ENCODE data around the gene SLC38A9.

DNA sequence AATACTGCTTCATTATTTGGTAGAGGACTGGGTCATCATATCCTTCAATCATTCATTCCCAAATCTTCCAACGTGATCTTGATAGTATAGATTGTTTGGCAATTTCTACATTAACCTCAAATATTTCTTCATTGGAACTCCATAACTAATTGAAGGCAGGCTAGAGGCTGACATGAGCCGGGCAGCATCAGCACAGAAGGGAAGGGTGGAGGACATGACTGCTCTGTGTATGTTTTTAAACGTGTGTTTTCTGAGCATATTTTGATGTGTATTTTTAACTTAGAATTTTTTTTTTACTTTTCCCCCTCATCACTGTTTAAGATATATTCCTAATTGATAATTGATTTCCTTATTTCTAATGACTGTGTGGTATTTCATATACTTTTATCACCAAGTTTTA is 38.4 kb upstream of the SLC38A9 start:
- TF ChIP-seq TAF1 (IDR thresholded peaks at IDR 0.05; ENCODE audit: low read depth, low read length) (no peak), POLR2AphosphoS5 (IDR thresholded peaks at IDR 0.05; ENCODE audit: low read depth, low read length) (no peak), POLR2A (IDR thresholded peaks at IDR 0.05; ENCODE audit: low read depth, low read length) (no peak), PAX5 (IDR thresholded peaks at IDR 0.05; ENCODE audit: insufficient read depth, low read length, severe bottlenecking) (no peak)
